ENCODE data around the gene VPS13D. TPM values are rescaled to one million over a fixed set of nuclear protein-coding genes. Genes with fewer than 3 reads are reported as not detected.
A peak's percentile ranks its signal among the peaks of the same experiment; 100 is the strongest.
"Not testable (repeated sequence)": the region's sequence is repeated elsewhere in the genome, so short reads cannot be mapped to it uniquely, and the experiment has no call there.

VPS13D gene
- polyA plus RNA-seq, 1 donor, result 17.2 TPM

GRCh38 chr1:12448746-12449177 is 218.9 kb downstream of the VPS13D start:
- no peak for DNase-seq (ENCODE audit: low read depth)

GRCh38 chr1:12450090-12450755 is 220.4 kb downstream of the VPS13D start:
- no peak for DNase-seq (ENCODE audit: low read depth)

- DNase-seq (ENCODE audit: low read depth), result no peak
These were observed 221.1 kb downstream of the VPS13D start for GRCh38 chr1:12450756-12451559.

GRCh38 chr1:12451560-12451900 is 221.7 kb downstream of the VPS13D start:
- no peak for DNase-seq (ENCODE audit: low read depth)

GRCh38 chr1:12452262-12452661 is 222.4 kb downstream of the VPS13D start:
- DNase-seq (ENCODE audit: low read depth), result no peak

GRCh38 chr1:12453400-12454343 is 223.8 kb downstream of the VPS13D start:
- no peak for DNase-seq (ENCODE audit: low read depth)

- DNase-seq (ENCODE audit: low read depth), result no peak
These were observed 224.9 kb downstream of the VPS13D start for GRCh38 chr1:12454406-12455391.

- DNase-seq (ENCODE audit: low read depth), result not testable (repeated sequence)
These were observed 226.3 kb downstream of the VPS13D start for GRCh38 chr1:12456081-12456480.

- no peak for DNase-seq (ENCODE audit: low read depth)
These were observed 227.1 kb downstream of the VPS13D start for GRCh38 chr1:12456979-12457378.

GRCh38 chr1:12457771-12458170 is 227.9 kb downstream of the VPS13D start:
- no peak for DNase-seq (ENCODE audit: low read depth)

- DNase-seq (ENCODE audit: low read depth), result no peak
These were observed 228.7 kb downstream of the VPS13D start for GRCh38 chr1:12458571-12458970.

- no peak for DNase-seq (ENCODE audit: low read depth)
These were observed 230.3 kb downstream of the VPS13D start for GRCh38 chr1:12460121-12460520.

- no peak for DNase-seq (ENCODE audit: low read depth)
These were observed 231.2 kb downstream of the VPS13D start for GRCh38 chr1:12460911-12461621.

- DNase-seq (ENCODE audit: low read depth), result no peak
These were observed 231.9 kb downstream of the VPS13D start for GRCh38 chr1:12461754-12462153.

GRCh38 chr1:12462586-12462985 is 232.8 kb downstream of the VPS13D start:
- no peak for DNase-seq (ENCODE audit: low read depth)

GRCh38 chr1:12464045-12464461 is 234.2 kb downstream of the VPS13D start:
- DNase-seq (ENCODE audit: low read depth), result peak; percentile 82

- peak; percentile 73 for DNase-seq (ENCODE audit: low read depth)
These were observed 234.8 kb downstream of the VPS13D start for GRCh38 chr1:12464598-12465056.

GRCh38 chr1:12465126-12465525 is 235.3 kb downstream of the VPS13D start:
- DNase-seq (ENCODE audit: low read depth), result no peak

GRCh38 chr1:12466816-12467215 is 237.0 kb downstream of the VPS13D start:
- DNase-seq (ENCODE audit: low read depth), result no peak

Measured in forelimb muscle (tissue), 1 donor.